Stimulated activated CD8-positive, alpha-beta memory T cell treated with anti-CD3 and anti-CD28 coated beads, Interleukin-2, amount 100 ng/mL, for 1 hour (primary cell): ENCODE results near the gene TECTB.
"Not testable (repeated sequence)": the region's sequence is repeated elsewhere in the genome, so short reads cannot be mapped to it uniquely, and the experiment has no call there.

Experiments used
- DNase-seq, 2 donors: peaks; one replicate each; pipeline ENCODE4 v3.0.0-alpha.2; 2020; ENCODE audit warnings: low read depth in 2 of 2

TECTB gene

GRCh38 chr10:112283100-112283499 is at the start of gene TECTB:
Gene TECTB (plus strand): TSS chr10:112283400. CDS start chr10:112283735, 335 bp downstream.
- DNase-seq = no peak

GRCh38 chr10:112235141-112235540 is 48.1 kb upstream of the TECTB start:
- DNase-seq = no peak

GRCh38 chr10:112235920-112236319 is 47.3 kb upstream of the TECTB start:
- no peak for DNase-seq

GRCh38 chr10:112236486-112236885 is 46.7 kb upstream of the TECTB start:
- DNase-seq = no peak

- DNase-seq = no peak
Measured at GRCh38 chr10:112239347-112239746, 43.9 kb upstream of the TECTB start.

GRCh38 chr10:112240441-112240840 is 42.8 kb upstream of the TECTB start:
- DNase-seq = no peak

- no peak for DNase-seq
Measured at GRCh38 chr10:112241651-112242341, 41.4 kb upstream of the TECTB start.

- no peak for DNase-seq
Measured at GRCh38 chr10:112242769-112243168, 40.4 kb upstream of the TECTB start.

- DNase-seq = no peak
Measured at GRCh38 chr10:112243713-112244112, 39.5 kb upstream of the TECTB start.

- no peak for DNase-seq
Measured at GRCh38 chr10:112244197-112244596, 39.0 kb upstream of the TECTB start.

GRCh38 chr10:112247791-112248190 is 35.4 kb upstream of the TECTB start:
- DNase-seq = no peak

- no peak for DNase-seq
Measured at GRCh38 chr10:112248584-112249295, 34.5 kb upstream of the TECTB start.

GRCh38 chr10:112249722-112250121 is 33.5 kb upstream of the TECTB start:
- no peak for DNase-seq

GRCh38 chr10:112250555-112250954 is 32.6 kb upstream of the TECTB start:
- no peak for DNase-seq

- DNase-seq = not testable (repeated sequence)
Measured at GRCh38 chr10:112251238-112251637, 32.0 kb upstream of the TECTB start.

- no peak for DNase-seq
Measured at GRCh38 chr10:112258407-112258806, 24.8 kb upstream of the TECTB start.

- DNase-seq = no peak
Measured at GRCh38 chr10:112259688-112260087, 23.5 kb upstream of the TECTB start.

- DNase-seq = no peak
Measured at GRCh38 chr10:112260831-112261230, 22.4 kb upstream of the TECTB start.

- DNase-seq = no peak
Measured at GRCh38 chr10:112261281-112261822, 21.8 kb upstream of the TECTB start.

GRCh38 chr10:112262546-112262945 is 20.7 kb upstream of the TECTB start:
- DNase-seq = no peak

- DNase-seq = no peak
Measured at GRCh38 chr10:112265745-112266144, 17.5 kb upstream of the TECTB start.

GRCh38 chr10:112269266-112269665 is 13.9 kb upstream of the TECTB start:
- no peak for DNase-seq

GRCh38 chr10:112271982-112272381 is 11.2 kb upstream of the TECTB start:
- DNase-seq = no peak
